Stimulated activated CD8-positive, alpha-beta memory T cell treated with anti-CD3 and anti-CD28 coated beads, Interleukin-7, amount 100 ng/mL, for 4 hours (primary cell): Measurements from ENCODE around the gene SNAPC3.
A peak's percentile ranks its signal among the peaks of the same experiment; 100 is the strongest.
"Not testable (repeated sequence)": the region's sequence is repeated elsewhere in the genome, so short reads cannot be mapped to it uniquely, and the experiment has no call there.

Source experiments
- DNase-seq, 2 donors: peaks; one replicate each; pipeline ENCODE4 v3.0.0-alpha.2; 2020; ENCODE audit warnings: low read depth in 2 of 2

SNAPC3 gene

GRCh38 chr9:15422372-15423230 is at the start of gene SNAPC3:
SNAPC3 (plus strand) TSS chr9:15422876; CDS start chr9:15422880, 4 bp downstream.
- DNase-seq = peak; percentile 83 to 91

GRCh38 chr9:15373881-15374280 is 48.8 kb upstream of the SNAPC3 start:
- DNase-seq = no peak

- DNase-seq = no peak
These were observed 48.4 kb upstream of the SNAPC3 start for GRCh38 chr9:15374310-15374709.

GRCh38 chr9:15374825-15375224 is 47.9 kb upstream of the SNAPC3 start:
- DNase-seq = no peak

GRCh38 chr9:15377625-15378540 is 44.8 kb upstream of the SNAPC3 start:
- no peak for DNase-seq

GRCh38 chr9:15379317-15379716 is 43.4 kb upstream of the SNAPC3 start:
- DNase-seq = not testable (repeated sequence)

GRCh38 chr9:15379888-15380287 is 42.8 kb upstream of the SNAPC3 start:
- not testable (repeated sequence) for DNase-seq

- DNase-seq = no peak
These were observed 41.2 kb upstream of the SNAPC3 start for GRCh38 chr9:15381491-15381890.

- no peak for DNase-seq
These were observed 36.2 kb upstream of the SNAPC3 start for GRCh38 chr9:15386465-15386864.

GRCh38 chr9:15389173-15389572 is 33.5 kb upstream of the SNAPC3 start:
- no peak for DNase-seq

GRCh38 chr9:15389631-15390030 is 33.0 kb upstream of the SNAPC3 start:
- no peak for DNase-seq

GRCh38 chr9:15390201-15390600 is 32.5 kb upstream of the SNAPC3 start:
- no peak for DNase-seq

GRCh38 chr9:15392363-15392762 is 30.3 kb upstream of the SNAPC3 start:
- DNase-seq = no peak

- DNase-seq = no peak
These were observed 22.3 kb upstream of the SNAPC3 start for GRCh38 chr9:15400281-15400941.

- no peak for DNase-seq
These were observed 21.4 kb upstream of the SNAPC3 start for GRCh38 chr9:15401266-15401665.

GRCh38 chr9:15403155-15403554 is 19.5 kb upstream of the SNAPC3 start:
- no peak for DNase-seq

- DNase-seq = no peak
These were observed 18.5 kb upstream of the SNAPC3 start for GRCh38 chr9:15404171-15404570.

GRCh38 chr9:15416880-15417279 is 5.8 kb upstream of the SNAPC3 start:
- DNase-seq = peak; percentile 6 to 9

GRCh38 chr9:15417626-15418025 is 5.0 kb upstream of the SNAPC3 start:
- no peak for DNase-seq

GRCh38 chr9:15420796-15421195 is 1.9 kb upstream of the SNAPC3 start:
- DNase-seq = no peak

GRCh38 chr9:15421532-15421931 is 1.1 kb upstream of the SNAPC3 start:
- no peak for DNase-seq

GRCh38 chr9:15421990-15422371 is 695 bp upstream of the SNAPC3 start:
- no peak for DNase-seq
